ENCODE results near the gene CAMK1D. TPM values are rescaled to one million over a fixed set of nuclear protein-coding genes. Genes with fewer than 3 reads are reported as not detected.
A peak's percentile ranks its signal among the peaks of the same experiment; 100 is the strongest.

CAMK1D gene
- total and polyA plus RNA-seq, 4 experiments from 2014 or later: 5.2 to 22.2 (median 19.4) TPM

DNA sequence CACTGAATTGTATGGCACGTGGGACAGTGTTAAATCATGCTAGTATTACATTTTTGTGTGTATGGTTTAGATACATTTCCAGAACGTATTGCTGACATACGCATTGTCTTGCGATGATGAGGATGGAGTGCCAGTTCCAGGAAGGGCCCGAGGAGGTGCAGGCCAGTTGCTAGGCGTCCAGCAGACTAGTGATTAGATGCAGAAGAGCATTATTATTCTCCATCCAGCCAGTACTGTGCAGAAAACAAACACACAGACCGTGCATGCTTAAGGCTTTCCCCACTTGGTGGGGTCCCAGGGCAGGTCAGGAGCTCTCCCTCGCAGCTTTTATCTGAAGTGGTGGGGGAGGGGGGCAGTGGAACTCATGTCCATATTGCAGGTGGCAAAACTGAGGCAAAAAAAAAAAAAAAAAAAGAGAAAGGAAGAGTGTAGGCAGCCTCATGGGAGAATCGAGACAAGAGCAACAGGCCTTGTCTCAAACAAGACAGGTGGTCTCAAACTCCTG, 189.2 kb downstream of the CAMK1D start:
- intact Hi-C loops (cut with micrococcal nuclease): no loop called here
- Histone ChIP-seq H3K36me3 (ENCODE audit: insufficient read depth, low read length) (no peaks in the 10 kb centered on the region), H3K27ac (ENCODE audit: low read depth, low read length) (no peak overlapping the region), H3K27me3 (ENCODE audit: insufficient read depth, low read length) (no peaks in the 10 kb centered on the region), H3K9me3 (ENCODE audit: control insufficient read depth in 1 of 2, low read length in 2 of 2) (no peaks in the 10 kb centered on the region), H3K4me1 (ENCODE audit: insufficient read depth, low read length) (no peaks in the 10 kb centered on the region), H3K4me3 (ENCODE audit: low read length in 2 of 2) (no peak overlapping the region)
- Mint-ChIP-seq H3K4me3 (no peak overlapping the region), H3K4me1 (peaks cover 25 to 33% (median 31%) of the 10 kb centered on the region in 4 donors), H3K9me3 (no peaks in the 10 kb centered on the region), H3K27me3 (no peaks in the 10 kb centered on the region), H3K27ac (peak overlapping the region in 2 of 7 donors; percentile 33 to 81), H3K36me3 (peaks cover 0 to 12% of the 10 kb centered on the region in 2 donors)
- DNase-seq: no peak
- ChIA-PET POLR2A (ENCODE audit: partially characterized antibody) (no interaction called here), CTCF (ENCODE audit: partially characterized antibody) (interaction anchor here (0.6 to 0.7 kb wide), 2 partner anchors 34 to 729 kb away, joined by 3 to 4 read pairs; no protein-coding TSS in a partner anchor)

DNA sequence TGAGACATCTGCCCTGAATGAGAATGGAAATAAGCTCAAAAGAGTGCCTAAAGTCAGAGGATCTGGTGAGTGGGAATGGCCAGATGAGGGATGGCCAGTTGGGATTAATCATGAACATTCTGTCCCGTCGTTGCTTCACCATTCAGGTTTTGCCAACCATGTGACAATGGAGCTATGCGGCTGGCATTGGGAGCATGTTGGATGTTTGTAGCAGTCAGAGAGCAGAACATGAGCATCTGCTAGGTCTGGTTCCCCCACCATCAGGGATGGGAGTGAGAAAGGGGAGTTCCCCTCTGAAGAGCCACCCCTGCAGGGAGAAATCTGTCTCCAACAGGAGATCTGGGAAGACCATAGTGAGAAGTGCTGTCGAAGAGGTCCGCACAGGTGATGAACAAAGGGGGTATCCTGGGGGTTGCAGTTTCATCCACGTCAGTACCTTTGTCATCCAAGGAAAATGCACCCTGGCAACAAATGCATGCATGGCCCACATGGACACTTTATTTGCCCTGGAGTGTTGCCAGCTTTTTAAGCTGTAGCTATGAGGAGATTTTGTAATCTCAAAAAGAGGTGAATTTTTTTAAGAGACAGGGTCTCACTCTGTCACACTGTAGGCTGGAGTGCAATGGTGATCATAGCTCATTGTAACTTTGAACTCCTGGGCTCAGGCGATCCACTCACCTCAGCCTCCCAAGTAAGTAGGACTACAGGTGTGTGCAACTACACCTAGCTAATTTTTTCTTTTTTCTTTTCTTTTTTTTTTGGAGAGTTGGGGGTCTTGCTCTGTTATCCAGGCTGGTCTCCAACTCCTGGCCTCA, 190.2 kb downstream of the CAMK1D start:
- DNase-seq: no peak
- peaks cover 27 to 34% (median 32%) of the 10 kb centered on the region in 4 donors for H3K4me1 Mint-ChIP-seq
- intact Hi-C loops (cut with micrococcal nuclease): no loop called here
- ChIA-PET CTCF (ENCODE audit: partially characterized antibody) (interaction anchor here (0.6 kb wide), 1 partner anchor 730 kb away, joined by 3 read pairs; no protein-coding TSS in a partner anchor), POLR2A (ENCODE audit: partially characterized antibody) (no interaction called here)
- Histone ChIP-seq H3K27ac (ENCODE audit: low read depth, low read length) (no peak overlapping the region), H3K9me3 (ENCODE audit: control insufficient read depth in 1 of 2, low read length in 2 of 2) (no peaks in the 10 kb centered on the region), H3K27me3 (ENCODE audit: insufficient read depth, low read length) (no peaks in the 10 kb centered on the region), H3K4me1 (ENCODE audit: insufficient read depth, low read length) (no peaks in the 10 kb centered on the region), H3K4me3 (ENCODE audit: low read length in 2 of 2) (no peak overlapping the region), H3K36me3 (ENCODE audit: insufficient read depth, low read length) (no peaks in the 10 kb centered on the region)
- H3K36me3 Mint-ChIP-seq: peaks cover 0 to 8% of the 10 kb centered on the region in 2 donors
- H3K27me3 Mint-ChIP-seq: no peaks in the 10 kb centered on the region
- H3K9me3 Mint-ChIP-seq: no peaks in the 10 kb centered on the region
- H3K4me3 Mint-ChIP-seq: no peak overlapping the region
- H3K27ac Mint-ChIP-seq: peak overlapping the region in 1 of 7 donors; percentile 18

DNA sequence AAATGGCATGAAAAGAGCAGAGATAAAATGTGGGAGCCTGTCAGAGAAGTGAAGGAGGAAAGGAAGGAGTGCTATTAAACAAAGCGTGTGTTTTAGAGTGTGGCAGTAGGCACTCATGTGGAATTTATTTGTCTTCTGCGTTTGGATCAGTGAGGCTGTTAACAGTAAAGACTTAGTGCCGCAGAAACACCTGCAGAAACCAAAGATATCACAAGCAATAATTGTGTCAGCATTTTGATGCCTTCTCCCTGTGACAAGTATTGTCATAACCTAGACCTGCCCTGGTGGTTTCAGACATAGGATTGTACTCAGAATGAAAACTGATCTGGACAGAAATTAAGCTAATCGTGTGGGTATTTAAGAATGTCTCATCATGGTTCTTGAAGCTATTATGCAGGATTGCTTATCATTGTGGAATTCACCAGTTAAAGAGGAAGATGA, 191.0 kb downstream of the CAMK1D start:
- peak overlapping the region in 3 of 7 donors; percentile 8 to 58 (median 24) for H3K27ac Mint-ChIP-seq

DNA sequence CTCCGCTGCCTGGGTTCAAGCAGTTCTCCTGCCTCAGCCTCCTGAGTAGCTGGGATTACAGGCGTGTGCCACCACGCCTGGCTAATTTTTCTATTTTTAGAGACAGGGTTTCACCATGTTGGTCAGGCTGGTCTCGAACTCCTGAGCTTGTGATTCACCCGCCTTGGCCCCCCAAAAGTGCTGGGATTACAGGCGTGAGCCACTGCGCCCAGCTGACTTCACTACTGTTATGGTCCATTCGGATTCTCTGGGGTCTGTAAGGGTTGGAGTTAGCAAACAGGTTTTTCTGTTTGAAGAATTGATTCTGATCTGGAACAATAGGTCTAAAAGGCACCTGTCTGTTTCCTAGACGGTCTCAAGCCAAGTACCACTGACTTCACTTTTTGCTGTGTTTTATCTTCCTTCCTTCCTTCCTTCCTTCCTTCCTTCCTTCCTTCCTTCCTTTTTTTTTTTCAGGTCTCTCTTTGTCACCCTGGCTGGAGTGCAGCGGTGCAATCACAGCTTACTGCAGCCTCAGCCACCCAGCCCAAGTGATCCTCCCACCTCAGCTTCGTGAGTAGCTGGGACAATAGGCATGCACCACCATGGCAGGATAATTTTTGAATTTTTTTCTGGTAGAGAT, 192.2 kb downstream of the CAMK1D start:
- peak overlapping the region in 4 of 7 donors; percentile 36 to 66 (median 50) for H3K27ac Mint-ChIP-seq
- Histone ChIP-seq H3K36me3 (ENCODE audit: insufficient read depth, low read length) (no peaks in the 10 kb centered on the region), H3K4me3 (ENCODE audit: low read length in 2 of 2) (no peak overlapping the region), H3K27ac (ENCODE audit: low read depth, low read length) (no peak overlapping the region), H3K27me3 (ENCODE audit: insufficient read depth, low read length) (no peaks in the 10 kb centered on the region), H3K9me3 (ENCODE audit: control insufficient read depth in 1 of 2, low read length in 2 of 2) (no peaks in the 10 kb centered on the region), H3K4me1 (ENCODE audit: insufficient read depth, low read length) (no peaks in the 10 kb centered on the region)
- peaks cover 0 to 12% of the 10 kb centered on the region in 2 donors for H3K36me3 Mint-ChIP-seq
- peaks cover 0 to 7% (median 0%) of the 10 kb centered on the region in 8 donors for H3K9me3 Mint-ChIP-seq
- no peaks in the 10 kb centered on the region for H3K27me3 Mint-ChIP-seq
- intact Hi-C loops (cut with micrococcal nuclease): no loop called here
- H3K4me1 Mint-ChIP-seq: peaks cover 28 to 38% (median 35%) of the 10 kb centered on the region in 4 donors
- no peak overlapping the region for H3K4me3 Mint-ChIP-seq
- ChIA-PET CTCF (ENCODE audit: partially characterized antibody) (interaction anchor here (1.5 kb wide), 1 partner anchor 14 kb away, joined by 3 read pairs; no protein-coding TSS in a partner anchor), POLR2A (ENCODE audit: partially characterized antibody) (interaction anchor here (0.7 kb wide), 1 partner anchor 139 kb away, joined by 4 read pairs; no protein-coding TSS in a partner anchor)
- DNase-seq: no peak

More for the DNA sequence above, 191.0 kb downstream of the CAMK1D start:
- H3K36me3 Mint-ChIP-seq: peaks cover 0 to 12% of the 10 kb centered on the region in 2 donors
- Histone ChIP-seq H3K27ac (ENCODE audit: low read depth, low read length) (no peak overlapping the region), H3K9me3 (ENCODE audit: control insufficient read depth in 1 of 2, low read length in 2 of 2) (no peaks in the 10 kb centered on the region), H3K36me3 (ENCODE audit: insufficient read depth, low read length) (no peaks in the 10 kb centered on the region), H3K27me3 (ENCODE audit: insufficient read depth, low read length) (no peaks in the 10 kb centered on the region), H3K4me3 (ENCODE audit: low read length in 2 of 2) (no peak overlapping the region), H3K4me1 (ENCODE audit: insufficient read depth, low read length) (no peaks in the 10 kb centered on the region)
- DNase-seq: no peak
- POLR2A ChIA-PET (ENCODE audit: partially characterized antibody): no interaction called here
- H3K27me3 Mint-ChIP-seq: no peaks in the 10 kb centered on the region
- H3K4me1 Mint-ChIP-seq: peaks cover 28 to 34% (median 30%) of the 10 kb centered on the region in 4 donors
- H3K9me3 Mint-ChIP-seq: no peaks in the 10 kb centered on the region
- intact Hi-C loops (cut with micrococcal nuclease): no loop called here
- no peak overlapping the region for H3K4me3 Mint-ChIP-seq
- CTCF ChIA-PET (ENCODE audit: partially characterized antibody): interaction anchor here (1.5 kb wide), 1 partner anchor 16 kb away, joined by 3 read pairs; no protein-coding TSS in a partner anchor

DNA sequence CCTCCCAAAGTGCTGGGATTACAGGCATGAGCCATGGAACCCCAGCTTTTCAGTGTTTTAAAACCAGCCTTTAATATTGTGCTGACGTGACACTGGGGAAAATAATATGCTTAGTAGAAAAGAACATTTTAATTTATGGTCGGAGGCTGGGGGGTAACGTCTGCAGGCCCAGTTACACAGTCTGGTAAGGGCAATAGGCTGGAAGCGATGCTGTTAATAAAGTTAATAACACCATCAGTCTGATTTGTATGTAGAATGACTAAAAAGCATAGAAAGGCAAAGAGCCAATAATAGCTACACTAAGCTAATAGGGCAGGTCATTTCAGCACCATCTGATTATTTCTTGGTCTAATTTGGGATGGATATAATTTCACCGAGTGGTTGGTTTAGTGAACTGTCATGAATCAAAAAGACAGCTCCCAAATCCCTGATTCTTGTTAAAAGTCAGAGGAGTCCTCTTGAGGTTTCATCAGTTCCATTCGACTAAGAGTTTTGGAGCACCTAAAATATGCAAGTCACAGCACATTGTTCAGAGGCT, 192.9 kb downstream of the CAMK1D start:
- H3K36me3 Mint-ChIP-seq: peaks cover 0 to 12% of the 10 kb centered on the region in 2 donors

DNA sequence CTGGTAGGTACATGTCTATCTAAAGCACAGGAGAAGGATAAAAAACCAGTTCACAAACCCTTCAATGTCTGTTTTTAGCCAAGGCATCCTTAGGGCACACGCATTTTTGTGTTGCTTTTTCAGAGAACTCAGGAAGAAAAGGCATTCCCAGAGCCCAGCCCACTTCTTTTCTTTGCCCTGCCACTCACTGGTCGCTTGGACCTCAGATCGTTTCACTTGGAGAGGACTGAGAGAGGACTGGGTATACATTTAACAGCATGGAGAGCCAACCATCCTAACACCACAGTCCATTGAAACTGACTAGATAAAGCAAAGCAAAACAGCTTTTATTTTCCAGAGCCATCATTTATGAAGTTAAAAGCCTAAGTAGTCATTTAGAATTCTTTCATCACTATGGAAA, 194.2 kb downstream of the CAMK1D start:
- H3K27ac ChIP-seq (ENCODE audit: low read depth, low read length): no peak overlapping the region
- Mint-ChIP-seq H3K4me3 (no peak overlapping the region), H3K9me3 (peaks cover 0 to 7% (median 0%) of the 10 kb centered on the region in 8 donors), H3K36me3 (peaks cover 0 to 7% of the 10 kb centered on the region in 2 donors), H3K4me1 (peaks cover 36 to 49% (median 45%) of the 10 kb centered on the region in 4 donors), H3K27me3 (no peaks in the 10 kb centered on the region), H3K27ac (no peak overlapping the region)
- ChIA-PET CTCF (ENCODE audit: partially characterized antibody) (no interaction called here), POLR2A (ENCODE audit: partially characterized antibody) (no interaction called here)
- intact Hi-C loops (cut with micrococcal nuclease): no loop called here
- H3K9me3 ChIP-seq (ENCODE audit: control insufficient read depth in 1 of 2, low read length in 2 of 2): no peaks in the 10 kb centered on the region
- H3K36me3 ChIP-seq (ENCODE audit: insufficient read depth, low read length): no peaks in the 10 kb centered on the region
- no peak for DNase-seq
- peaks cover 16% of the 10 kb centered on the region for H3K4me1 ChIP-seq (ENCODE audit: insufficient read depth, low read length)
- no peak overlapping the region for H3K4me3 ChIP-seq (ENCODE audit: low read length in 2 of 2)
- no peaks in the 10 kb centered on the region for H3K27me3 ChIP-seq (ENCODE audit: insufficient read depth, low read length)

More for the DNA sequence above, 192.9 kb downstream of the CAMK1D start:
- H3K4me3 Mint-ChIP-seq: no peak overlapping the region
- CTCF ChIA-PET (ENCODE audit: partially characterized antibody): interaction anchor here (1.5 kb wide), 1 partner anchor 14 kb away, joined by 3 read pairs; no protein-coding TSS in a partner anchor
- H3K27ac Mint-ChIP-seq: peak overlapping the region in 1 of 7 donors; percentile 48
- Histone ChIP-seq H3K4me1 (ENCODE audit: insufficient read depth, low read length) (peaks cover 5% of the 10 kb centered on the region), H3K27me3 (ENCODE audit: insufficient read depth, low read length) (no peaks in the 10 kb centered on the region), H3K27ac (ENCODE audit: low read depth, low read length) (no peak overlapping the region), H3K9me3 (ENCODE audit: control insufficient read depth in 1 of 2, low read length in 2 of 2) (no peaks in the 10 kb centered on the region), H3K4me3 (ENCODE audit: low read length in 2 of 2) (no peak overlapping the region), H3K36me3 (ENCODE audit: insufficient read depth, low read length) (no peaks in the 10 kb centered on the region)
- no peak for DNase-seq
- H3K9me3 Mint-ChIP-seq: peaks cover 0 to 7% (median 0%) of the 10 kb centered on the region in 8 donors
- intact Hi-C loops (cut with micrococcal nuclease): no loop called here
- POLR2A ChIA-PET (ENCODE audit: partially characterized antibody): no interaction called here
- peaks cover 31 to 42% (median 40%) of the 10 kb centered on the region in 4 donors for H3K4me1 Mint-ChIP-seq
- no peaks in the 10 kb centered on the region for H3K27me3 Mint-ChIP-seq
